ENCODE data around the gene SRGAP3. TPM values are rescaled to one million over a fixed set of nuclear protein-coding genes. Genes with fewer than 3 reads are reported as not detected.

Gene SRGAP3
- total RNA-seq, 1 experiment from 2014 or later, result 17.9 TPM

DNA sequence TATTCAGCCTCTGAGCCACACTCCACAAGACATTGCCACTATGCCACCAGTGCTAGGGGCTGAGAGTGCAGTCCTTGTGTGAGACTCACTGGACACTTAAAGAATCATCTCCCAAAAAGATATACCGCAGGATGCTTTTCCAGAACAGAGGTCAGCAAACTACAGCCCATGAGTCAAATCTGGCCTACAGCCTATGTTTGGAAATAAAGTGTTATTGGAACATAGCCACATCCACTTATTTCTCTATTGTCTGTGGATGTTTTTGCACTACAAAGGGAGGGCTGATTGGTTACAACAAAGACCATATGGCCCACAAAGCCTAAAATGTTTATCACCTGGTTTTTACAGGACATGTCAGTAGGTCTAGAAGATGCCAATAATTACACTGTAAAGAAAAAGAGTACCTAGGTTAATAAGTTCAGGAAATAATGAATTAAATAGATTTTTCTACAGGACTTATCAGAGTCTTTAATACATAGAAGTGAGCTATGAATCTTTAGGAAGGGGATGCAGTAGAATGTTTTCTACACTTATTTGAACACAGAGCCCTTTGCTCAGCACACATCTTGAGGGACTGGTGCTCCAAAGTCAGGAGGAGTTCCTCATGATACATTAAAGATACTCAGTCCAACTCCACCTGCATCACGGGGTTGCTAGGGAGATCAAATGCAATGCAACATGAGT is 26.3 kb downstream of the SRGAP3 start:
- Mint-ChIP-seq H3K27me3 (ENCODE audit: low read depth) (no peaks in the 10 kb centered on the region; the same call in 1 of the 2 replicates), H3K4me1 (peaks cover 47% of the 10 kb centered on the region), H3K36me3 (no peaks in the 10 kb centered on the region), H3K27ac (no peak overlapping the region), H3K4me3 (no peak overlapping the region), H3K9me3 (no peaks in the 10 kb centered on the region)
- ChIA-PET CTCF (no interaction called here), POLR2A (no interaction called here)
- TF ChIP-seq ZMAT4 (CRISPR knock-in tag; IDR thresholded peaks at IDR 0.05) (no peak), USF1 (CRISPR knock-in tag; IDR thresholded peaks at IDR 0.05) (no peak), HMGA2 (CRISPR knock-in tag; IDR thresholded peaks at IDR 0.05) (no peak), GRHL2 (CRISPR knock-in tag; IDR thresholded peaks at IDR 0.05; ENCODE audit: insufficient replicate concordance, severe bottlenecking) (no peak), STAT6 (CRISPR knock-in tag; conservative IDR thresholded peaks at IDR 0.05; ENCODE audit: low read depth) (no peak), RORB (CRISPR knock-in tag; IDR thresholded peaks at IDR 0.05) (no peak), ZNF671 (CRISPR knock-in tag; IDR thresholded peaks at IDR 0.05) (no peak), JUN (CRISPR knock-in tag; IDR thresholded peaks at IDR 0.05) (no peak), EMX1 (CRISPR knock-in tag; IDR thresholded peaks at IDR 0.05) (no peak), GTF2I (CRISPR knock-in tag; conservative IDR thresholded peaks at IDR 0.05) (no peak), CREM (CRISPR knock-in tag; IDR thresholded peaks at IDR 0.05) (no peak)
- TF ChIP-seq, protein P1, sequence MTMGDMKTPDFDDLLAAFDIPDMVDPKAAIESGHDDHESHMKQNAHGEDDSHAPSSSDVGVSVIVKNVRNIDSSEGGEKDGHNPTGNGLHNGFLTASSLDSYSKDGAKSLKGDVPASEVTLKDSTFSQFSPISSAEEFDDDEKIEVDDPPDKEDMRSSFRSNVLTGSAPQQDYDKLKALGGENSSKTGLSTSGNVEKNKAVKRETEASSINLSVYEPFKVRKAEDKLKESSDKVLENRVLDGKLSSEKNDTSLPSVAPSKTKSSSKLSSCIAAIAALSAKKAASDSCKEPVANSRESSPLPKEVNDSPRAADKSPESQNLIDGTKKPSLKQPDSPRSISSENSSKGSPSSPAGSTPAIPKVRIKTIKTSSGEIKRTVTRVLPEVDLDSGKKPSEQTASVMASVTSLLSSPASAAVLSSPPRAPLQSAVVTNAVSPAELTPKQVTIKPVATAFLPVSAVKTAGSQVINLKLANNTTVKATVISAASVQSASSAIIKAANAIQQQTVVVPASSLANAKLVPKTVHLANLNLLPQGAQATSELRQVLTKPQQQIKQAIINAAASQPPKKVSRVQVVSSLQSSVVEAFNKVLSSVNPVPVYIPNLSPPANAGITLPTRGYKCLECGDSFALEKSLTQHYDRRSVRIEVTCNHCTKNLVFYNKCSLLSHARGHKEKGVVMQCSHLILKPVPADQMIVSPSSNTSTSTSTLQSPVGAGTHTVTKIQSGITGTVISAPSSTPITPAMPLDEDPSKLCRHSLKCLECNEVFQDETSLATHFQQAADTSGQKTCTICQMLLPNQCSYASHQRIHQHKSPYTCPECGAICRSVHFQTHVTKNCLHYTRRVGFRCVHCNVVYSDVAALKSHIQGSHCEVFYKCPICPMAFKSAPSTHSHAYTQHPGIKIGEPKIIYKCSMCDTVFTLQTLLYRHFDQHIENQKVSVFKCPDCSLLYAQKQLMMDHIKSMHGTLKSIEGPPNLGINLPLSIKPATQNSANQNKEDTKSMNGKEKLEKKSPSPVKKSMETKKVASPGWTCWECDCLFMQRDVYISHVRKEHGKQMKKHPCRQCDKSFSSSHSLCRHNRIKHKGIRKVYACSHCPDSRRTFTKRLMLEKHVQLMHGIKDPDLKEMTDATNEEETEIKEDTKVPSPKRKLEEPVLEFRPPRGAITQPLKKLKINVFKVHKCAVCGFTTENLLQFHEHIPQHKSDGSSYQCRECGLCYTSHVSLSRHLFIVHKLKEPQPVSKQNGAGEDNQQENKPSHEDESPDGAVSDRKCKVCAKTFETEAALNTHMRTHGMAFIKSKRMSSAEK (CRISPR knock-in tag; IDR thresholded peaks at IDR 0.05; ENCODE audit: borderline replicate concordance), result no peak
- TF ChIP-seq, protein P2, sequence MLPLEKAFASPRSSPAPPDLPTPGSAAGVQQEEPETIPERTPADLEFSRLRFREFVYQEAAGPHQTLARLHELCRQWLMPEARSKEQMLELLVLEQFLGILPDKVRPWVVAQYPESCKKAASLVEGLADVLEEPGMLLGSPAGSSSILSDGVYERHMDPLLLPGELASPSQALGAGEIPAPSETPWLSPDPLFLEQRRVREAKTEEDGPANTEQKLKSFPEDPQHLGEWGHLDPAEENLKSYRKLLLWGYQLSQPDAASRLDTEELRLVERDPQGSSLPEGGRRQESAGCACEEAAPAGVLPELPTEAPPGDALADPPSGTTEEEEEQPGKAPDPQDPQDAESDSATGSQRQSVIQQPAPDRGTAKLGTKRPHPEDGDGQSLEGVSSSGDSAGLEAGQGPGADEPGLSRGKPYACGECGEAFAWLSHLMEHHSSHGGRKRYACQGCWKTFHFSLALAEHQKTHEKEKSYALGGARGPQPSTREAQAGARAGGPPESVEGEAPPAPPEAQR (CRISPR knock-in tag; IDR thresholded peaks at IDR 0.05), result no peak
- TF ChIP-seq, protein P3, sequence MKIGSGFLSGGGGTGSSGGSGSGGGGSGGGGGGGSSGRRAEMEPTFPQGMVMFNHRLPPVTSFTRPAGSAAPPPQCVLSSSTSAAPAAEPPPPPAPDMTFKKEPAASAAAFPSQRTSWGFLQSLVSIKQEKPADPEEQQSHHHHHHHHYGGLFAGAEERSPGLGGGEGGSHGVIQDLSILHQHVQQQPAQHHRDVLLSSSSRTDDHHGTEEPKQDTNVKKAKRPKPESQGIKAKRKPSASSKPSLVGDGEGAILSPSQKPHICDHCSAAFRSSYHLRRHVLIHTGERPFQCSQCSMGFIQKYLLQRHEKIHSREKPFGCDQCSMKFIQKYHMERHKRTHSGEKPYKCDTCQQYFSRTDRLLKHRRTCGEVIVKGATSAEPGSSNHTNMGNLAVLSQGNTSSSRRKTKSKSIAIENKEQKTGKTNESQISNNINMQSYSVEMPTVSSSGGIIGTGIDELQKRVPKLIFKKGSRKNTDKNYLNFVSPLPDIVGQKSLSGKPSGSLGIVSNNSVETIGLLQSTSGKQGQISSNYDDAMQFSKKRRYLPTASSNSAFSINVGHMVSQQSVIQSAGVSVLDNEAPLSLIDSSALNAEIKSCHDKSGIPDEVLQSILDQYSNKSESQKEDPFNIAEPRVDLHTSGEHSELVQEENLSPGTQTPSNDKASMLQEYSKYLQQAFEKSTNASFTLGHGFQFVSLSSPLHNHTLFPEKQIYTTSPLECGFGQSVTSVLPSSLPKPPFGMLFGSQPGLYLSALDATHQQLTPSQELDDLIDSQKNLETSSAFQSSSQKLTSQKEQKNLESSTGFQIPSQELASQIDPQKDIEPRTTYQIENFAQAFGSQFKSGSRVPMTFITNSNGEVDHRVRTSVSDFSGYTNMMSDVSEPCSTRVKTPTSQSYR (CRISPR knock-in tag; IDR thresholded peaks at IDR 0.05), result no peak
- TF ChIP-seq, protein P4, sequence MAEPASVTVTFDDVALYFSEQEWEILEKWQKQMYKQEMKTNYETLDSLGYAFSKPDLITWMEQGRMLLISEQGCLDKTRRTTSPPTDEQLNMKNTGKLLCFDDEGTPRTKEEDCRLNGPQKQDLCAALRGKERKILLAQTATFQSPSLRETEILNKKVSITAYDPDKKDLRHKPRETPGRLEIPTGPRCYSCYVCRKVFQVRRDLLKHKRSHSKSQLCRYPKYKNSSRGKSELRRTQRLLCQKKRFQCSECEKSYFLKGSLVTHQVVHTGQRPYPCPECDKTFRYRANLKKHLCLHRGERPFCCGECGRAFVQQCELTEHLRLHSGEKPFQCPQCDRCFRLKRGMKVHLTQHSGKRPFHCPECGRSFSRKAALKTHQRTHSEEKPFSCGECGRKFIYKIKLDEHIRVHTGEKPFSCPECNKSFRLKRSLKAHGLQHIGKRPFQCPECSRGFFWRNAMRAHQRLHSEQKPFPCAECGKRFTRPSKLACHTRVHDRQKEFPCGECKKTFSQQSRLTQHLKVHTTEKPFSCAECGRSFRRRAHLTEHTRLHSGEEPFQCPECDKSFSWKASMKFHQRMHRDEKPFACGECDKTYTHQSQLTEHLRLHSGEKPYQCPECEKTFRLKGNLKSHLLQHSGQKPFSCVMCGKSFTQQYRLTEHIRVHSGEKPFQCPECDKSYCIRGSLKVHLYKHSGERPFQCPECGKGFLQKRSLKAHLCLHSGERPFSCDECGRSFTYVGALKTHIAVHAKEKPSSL (CRISPR knock-in tag; conservative IDR thresholded peaks at IDR 0.05), result no peak
- TF ChIP-seq, protein P5, sequence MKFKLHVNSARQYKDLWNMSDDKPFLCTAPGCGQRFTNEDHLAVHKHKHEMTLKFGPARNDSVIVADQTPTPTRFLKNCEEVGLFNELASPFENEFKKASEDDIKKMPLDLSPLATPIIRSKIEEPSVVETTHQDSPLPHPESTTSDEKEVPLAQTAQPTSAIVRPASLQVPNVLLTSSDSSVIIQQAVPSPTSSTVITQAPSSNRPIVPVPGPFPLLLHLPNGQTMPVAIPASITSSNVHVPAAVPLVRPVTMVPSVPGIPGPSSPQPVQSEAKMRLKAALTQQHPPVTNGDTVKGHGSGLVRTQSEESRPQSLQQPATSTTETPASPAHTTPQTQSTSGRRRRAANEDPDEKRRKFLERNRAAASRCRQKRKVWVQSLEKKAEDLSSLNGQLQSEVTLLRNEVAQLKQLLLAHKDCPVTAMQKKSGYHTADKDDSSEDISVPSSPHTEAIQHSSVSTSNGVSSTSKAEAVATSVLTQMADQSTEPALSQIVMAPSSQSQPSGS (CRISPR knock-in tag; IDR thresholded peaks at IDR 0.05; ENCODE audit: borderline replicate concordance, low read depth), result no peak
- ATAC-seq (no peak), DNase-seq (ENCODE audit: low spot score) (no peak)

All from WTC11 (cell line).